Nucleus accumbens (tissue), 56 donors: Measurements from ENCODE around the gene SLC22A17.
A peak's percentile ranks its signal among the peaks of the same experiment; 100 is the strongest.

ENCODE experiments used
- DNase-seq, 56 donors: peaks; one replicate each; lab custom pipeline; 2025; lab: John Stamatoyannopoulos, UW

SLC22A17 gene

DNA sequence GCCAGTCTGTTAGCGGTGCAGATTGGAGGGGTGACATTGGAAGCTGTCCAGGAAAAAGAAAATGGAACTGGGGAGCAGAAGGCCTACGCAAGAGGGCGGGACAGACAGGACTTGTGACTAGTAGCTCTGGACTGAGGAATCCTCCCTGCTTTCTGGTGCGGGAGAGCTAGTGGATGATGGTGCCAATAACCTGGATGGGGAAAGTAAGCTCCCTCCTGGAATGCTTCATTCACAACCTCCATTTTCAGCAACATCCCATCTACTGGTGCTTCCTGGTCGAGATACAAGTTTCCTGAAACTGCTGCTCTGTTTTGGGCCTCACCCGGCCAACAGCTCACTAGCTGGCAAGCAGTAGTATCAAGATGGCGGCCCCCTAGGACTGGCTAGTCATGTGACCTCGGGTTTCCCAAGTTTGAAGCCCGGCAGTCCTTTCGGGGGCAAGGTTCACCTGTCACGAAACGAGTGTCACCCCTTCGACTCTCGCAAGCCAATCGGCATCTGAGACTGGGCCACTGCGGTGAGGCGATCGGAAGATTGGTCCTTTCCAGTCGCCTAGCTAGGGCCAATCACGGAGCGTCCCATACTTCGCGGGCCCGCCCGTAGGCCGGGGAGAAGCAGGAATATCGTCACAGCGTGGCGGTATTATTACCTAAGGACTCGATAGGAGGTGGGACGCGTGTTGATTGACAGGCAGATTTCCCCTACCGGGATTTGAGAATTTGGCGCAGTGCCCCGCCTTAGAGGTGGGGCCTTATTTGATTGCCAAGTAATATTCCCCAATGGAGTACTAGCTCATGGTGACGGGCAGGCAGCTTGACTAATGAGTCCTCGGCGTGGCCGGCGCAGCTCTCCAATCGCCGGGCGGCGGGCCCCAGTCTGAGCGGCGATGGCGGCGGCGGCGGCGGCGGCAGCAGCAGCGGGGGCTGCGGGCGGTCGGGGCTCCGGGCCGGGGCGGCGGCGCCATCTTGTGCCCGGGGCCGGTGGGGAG, 31.8 kb downstream of the SLC22A17 start, which contains the start of gene PABPN1:
Gene PABPN1, plus strand, starts transcription at position 874 of the 988 bp plus-strand sequence. Its CDS starts 13 bp downstream, at position 887.
- DNase-seq, result peak; percentile 87 to 100 (median 99)

DNA sequence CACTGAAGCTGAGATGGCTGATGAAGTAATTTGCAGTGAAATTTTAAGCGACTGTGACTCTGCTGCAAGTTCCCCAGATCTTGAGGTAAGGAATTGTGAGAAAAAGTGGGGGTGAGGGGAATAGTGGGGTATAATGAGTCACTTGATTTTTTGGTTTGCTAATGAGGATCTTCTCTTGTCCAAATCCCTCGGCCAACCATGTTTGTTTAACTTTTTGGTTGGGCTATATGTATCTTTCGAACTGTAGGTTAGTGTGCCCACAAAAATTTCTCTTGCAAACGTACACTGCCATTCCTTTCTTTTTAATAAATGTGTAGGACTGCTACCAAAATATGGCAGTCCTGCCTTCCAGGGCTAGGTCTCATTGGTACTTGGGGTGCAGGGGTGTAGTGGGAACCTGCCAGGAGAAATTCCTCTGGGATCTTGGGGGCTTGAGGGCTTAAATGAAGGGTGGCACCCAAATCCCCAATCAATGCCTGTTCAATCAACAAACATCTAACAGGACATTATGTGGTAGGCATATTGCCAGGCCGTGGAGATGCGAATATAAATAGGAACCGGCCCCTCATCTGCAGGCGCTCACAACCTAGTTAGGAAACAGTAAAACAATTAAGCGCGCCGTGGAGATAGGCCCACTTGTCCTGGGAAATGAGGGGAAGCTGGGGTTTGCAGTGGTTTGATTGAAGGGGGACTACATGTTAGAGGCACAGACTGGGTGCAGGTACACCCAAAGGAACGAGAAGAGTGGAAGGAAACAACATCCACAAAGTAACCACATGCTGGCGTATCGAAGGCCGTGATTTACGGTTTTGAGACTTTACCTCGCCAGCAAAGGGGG, 32.7 kb downstream of the SLC22A17 start:
- no peak for DNase-seq

- no peak for DNase-seq
Observed at GRCh38 chr14:23316300-23316699, 36.4 kb downstream of the SLC22A17 start.

DNA sequence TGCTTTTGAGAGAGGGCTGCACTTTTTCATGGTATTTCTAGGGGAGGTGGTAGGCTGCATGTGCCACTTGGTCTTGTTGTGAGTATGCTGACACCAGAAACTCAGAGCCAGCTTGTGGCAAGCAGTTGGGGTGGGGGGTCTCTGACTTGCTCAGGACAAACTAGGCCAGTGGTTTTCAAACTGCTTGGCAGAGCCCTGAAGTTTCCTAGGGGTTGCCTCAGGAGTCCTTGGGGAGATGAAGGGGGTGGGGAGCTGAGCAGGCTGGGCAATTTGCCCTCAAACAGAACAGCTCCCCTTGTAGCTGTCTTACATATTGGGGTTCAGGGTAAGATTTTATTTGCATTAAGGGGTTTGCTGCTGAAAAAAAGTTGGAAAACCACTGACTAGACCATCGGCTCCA, 42.1 kb downstream of the SLC22A17 start:
- DNase-seq, result no peak

DNA sequence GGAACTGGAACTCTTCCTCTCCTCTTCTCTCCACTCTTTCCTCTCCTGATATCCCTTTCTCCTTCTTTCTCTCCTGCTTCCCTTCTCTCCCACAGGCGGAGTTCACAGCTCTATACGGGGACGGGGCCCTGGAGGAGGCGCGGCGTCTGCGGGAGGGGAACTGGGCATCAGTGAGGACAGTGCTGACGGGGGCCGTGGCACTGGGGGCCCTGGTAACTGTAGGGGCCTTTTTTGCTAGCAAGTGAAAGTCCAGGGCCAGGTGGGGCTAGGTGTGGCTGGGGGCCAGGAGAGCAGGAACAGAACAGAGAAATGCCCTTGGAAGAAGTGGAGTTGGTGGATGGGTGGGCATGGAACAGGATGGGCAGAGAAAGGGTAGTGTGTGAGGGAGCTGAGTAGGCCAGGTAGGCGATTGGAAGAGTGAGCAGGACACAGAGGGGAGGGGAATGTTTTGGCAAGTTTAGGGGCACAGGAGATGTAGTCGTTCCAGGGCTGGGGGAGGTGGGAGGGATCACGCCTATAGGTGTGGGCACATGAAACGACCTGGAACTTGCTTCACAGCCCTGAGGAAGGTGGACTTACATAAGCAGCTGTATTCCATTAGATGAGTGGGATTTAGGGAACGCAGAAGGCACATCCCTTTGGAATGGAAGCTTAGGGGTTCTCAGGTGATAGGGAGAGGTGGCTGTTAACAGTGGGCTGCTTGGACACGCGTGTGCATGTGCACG, 43.8 kb downstream of the SLC22A17 start:
- no peak for DNase-seq

DNA sequence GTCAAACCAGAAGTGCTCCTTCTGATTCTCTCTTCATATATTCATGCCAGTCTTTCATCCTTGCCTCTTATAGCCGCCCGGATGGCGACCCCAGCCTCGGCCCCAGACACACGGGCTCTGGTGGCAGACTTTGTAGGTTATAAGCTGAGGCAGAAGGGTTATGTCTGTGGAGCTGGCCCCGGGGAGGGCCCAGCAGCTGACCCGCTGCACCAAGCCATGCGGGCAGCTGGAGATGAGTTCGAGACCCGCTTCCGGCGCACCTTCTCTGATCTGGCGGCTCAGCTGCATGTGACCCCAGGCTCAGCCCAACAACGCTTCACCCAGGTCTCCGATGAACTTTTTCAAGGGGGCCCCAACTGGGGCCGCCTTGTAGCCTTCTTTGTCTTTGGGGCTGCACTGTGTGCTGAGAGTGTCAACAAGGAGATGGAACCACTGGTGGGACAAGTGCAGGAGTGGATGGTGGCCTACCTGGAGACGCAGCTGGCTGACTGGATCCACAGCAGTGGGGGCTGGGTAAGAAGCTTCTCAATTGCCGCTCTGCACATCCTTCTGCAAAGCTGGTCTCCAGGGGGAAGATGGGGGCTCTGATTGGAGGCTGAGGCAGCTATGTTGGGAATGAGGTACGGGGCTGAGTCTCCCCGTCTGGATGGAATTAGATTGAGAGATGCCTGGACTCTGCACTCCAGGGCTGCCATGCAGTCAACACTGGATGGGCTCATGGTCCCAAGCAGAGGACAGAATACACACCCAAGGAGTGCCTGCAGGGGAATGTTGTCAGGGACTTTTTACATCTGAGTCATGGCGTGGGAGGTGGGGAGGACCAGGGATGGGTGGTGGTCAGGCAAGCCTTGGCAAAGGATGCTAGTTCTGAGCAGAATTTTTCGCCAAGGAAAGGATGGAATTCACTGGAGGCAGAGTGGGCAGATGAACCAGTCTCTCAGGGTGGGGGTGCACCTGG, 44.7 kb downstream of the SLC22A17 start:
- no peak for DNase-seq

GRCh38 chr14:23307146-23307530, 45.5 kb downstream of the SLC22A17 start:
- DNase-seq, result no peak

DNA sequence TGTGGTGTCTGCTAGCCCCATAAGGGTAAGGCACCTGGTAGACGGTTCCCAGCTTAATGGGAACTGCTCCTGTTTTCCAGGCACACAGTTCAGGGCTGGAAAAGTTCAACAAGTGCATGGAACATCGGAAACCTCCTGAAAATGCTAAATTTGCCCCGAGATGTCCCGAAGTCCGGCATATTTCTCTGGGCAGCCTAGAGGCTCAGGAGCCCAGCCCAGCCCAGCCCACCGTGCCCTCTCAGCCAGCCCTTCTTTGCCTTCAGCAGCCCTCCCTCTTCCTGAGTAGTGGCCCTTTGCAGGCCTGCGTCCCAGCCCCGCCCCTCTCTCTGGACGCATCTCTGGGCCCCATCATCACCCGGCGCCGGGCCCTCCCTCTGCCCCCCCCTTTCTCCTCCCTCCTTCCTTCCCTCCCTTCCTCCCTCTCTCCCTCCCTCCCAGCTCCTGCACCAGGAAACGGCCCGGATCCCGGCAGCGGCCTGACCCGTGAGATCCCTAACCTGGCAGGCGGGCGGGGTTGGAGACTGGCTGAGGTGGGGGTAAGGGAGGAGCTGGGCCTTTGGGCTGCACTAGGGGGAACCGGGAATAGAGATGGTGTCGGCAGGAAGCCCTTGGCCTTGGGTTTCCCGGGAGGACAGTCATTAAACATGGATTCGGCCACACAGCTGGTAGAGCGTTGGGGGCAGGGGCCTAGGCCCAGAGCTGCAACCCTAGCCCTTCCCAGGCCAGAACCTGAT, 46.1 kb downstream of the SLC22A17 start, which contains the start of gene BCL2L2:
Gene BCL2L2, plus strand, starts transcription at position 422 of the 734 bp plus-strand sequence. CDS start 935 bp downstream, outside the sequence.
- peak in 55 of 56 donors; percentile 53 to 93 (median 87) for DNase-seq

DNA sequence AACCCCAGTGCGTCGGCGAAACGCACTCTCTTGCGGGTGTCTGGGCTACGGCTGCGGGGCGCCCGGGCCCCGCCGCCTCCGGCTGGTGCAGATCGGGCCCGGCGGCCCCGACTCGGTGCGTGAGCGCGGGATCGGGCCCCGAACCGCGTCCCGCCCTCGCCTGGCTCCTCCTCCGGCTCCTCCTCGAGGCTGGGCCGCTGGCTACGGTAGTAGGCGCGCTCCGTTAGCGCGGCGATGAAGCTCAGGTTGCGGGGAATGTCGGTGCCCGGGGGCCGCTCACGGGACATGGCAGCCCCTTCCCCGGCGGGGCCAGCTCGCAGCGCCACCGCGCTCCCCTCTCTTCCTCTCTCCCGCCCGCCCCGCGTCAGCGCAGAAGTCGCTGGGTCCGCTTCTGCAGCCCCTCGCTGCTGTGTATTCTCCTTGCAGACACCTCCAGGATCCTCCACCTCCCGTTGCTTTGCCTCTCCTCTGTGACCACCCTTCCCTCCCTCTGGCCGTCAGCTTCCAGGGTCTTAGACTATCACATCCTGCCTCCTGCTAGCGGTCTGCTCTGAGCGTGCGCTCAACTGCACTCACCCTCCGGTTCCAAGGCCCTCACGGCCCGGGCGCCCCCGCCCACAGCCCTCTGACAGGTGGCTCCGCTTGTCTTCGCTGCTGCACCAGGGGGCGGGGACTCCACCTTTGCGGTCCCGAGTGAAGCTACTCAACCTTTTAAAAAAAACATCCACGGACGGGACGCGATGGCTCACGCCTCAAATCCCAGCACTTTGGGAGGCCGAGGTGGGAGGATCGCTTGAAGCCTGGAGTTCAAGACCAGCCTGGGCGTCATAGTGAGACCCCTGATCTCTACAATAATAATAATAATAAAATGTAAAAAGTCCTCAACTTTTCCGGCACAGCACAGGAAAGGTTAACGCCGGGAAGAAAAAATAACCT, 50.1 kb downstream of the SLC22A17 start, which contains the start of gene PPP1R3E:
Gene PPP1R3E, minus strand, starts transcription at position 570 of the 936 bp plus-strand sequence. Its CDS starts 283 bp downstream, at position 287.
- DNase-seq, result peak in 46 of 56 donors; percentile 22 to 82 (median 66)

GRCh38 chr14:23301969-23302289, 50.8 kb downstream of the SLC22A17 start:
- DNase-seq, result no peak

DNA sequence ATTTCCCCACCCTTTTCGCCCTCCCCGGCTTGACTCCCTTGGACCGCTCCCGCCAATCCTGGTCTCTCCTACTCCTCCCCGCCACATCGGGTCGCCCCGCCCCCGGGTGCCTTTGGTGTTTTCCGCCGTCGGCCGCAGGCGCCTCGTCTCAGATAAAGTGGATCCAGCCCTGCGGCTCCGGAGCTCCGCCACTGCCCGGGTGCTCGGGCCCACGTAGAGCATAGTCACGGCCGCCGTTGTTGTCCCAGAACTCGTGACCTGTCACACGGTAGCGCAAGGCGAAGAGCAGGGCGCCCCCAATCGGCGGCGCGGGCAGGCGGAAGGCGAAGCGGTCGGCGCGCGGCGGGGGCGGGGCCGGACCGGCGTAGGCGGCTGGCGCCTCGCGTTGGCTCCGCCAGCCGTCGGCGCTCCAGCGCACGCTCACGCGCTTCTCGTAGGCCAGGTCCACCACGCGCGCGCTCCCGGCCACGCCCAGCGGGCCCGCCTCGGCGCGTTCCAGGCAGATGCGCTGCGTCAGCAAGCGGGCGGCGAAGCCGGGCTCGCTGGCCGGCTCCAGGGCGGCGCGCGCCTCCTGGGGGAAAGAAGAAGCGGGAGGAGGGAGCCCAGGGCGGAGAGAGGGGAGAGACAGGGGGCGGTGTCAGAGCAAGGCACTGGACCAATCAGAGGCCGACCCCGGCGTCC, 51.3 kb downstream of the SLC22A17 start:
- peak; percentile 78 to 100 (median 98) for DNase-seq

DNA sequence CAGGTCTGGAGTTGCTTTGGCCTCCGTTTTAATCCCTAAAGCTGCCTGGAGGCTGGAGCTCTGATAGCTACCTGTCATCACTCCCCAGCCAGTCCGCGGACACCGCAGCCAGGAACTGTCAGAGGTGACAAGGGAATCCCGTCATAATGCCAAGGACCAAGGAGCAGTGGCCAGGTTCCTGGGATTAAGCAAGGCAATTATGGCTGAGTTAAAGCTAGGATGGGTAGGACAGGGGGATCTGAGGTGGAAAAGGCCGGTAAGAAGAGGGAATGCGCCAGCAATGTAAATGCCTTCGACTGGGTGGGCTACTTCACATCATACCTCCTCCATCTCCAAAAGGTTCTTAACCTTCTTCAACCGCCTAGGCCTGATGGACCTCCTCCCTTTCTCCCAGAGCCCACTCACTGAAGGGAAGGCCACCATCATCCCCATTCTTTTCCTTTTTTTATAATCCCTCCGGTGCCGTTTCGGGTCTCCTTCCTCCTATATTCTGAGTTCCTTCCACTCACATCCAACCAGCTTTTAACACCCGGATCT, 51.9 kb downstream of the SLC22A17 start:
- peak in 19 of 56 donors; percentile 17 to 68 (median 48) for DNase-seq

- peak in 1 of 56 donors; percentile 18 for DNase-seq
Observed at GRCh38 chr14:23299986-23300686, 52.6 kb downstream of the SLC22A17 start.

- peak in 8 of 56 donors; percentile 12 to 43 (median 28) for DNase-seq
Observed at GRCh38 chr14:23299211-23299957, 53.3 kb downstream of the SLC22A17 start.
